Right ventricle myocardium inferior (tissue), 1 donor: ENCODE measurements around the gene ASXL1. TPM values are rescaled to one million over a fixed set of nuclear protein-coding genes. Genes with fewer than 3 reads are reported as not detected.

Experiments
- ATAC-seq: fragments of 200-7000 bp; cut with Tn5 transposase; one replicate; pipeline ENCODE4 v1.9.1; 2020; ENCODE audit warnings: mild to moderate bottlenecking, moderate library complexity
- DNase-seq: peaks from one replicate; pipeline ENCODE4 v3.0.0; 2021; ENCODE audit errors: missing footprints
- intact Hi-C: fragments of 100-400 bp; cut with DNase I; formaldehyde crosslinking; loops from one replicate; pipeline ENCODE4 v1.11.0; 2022
- total RNA-seq: library from RNA; stranded (reverse); fragmentation: NEBNext Ultra II Directional; extraction: Animal tissue kit (Norgen Biotek cat#: 25700); gene quantifications from one replicate; pipeline ENCODE4 v1.2.1, GENCODE V29; 2021
- donor health status: DM: no; HTN: yes; CAD: no; lungs with severe emphysema.

The ASXL1 gene
- total RNA-seq, 1 donor from 2014 or later = 23.1 TPM

DNA sequence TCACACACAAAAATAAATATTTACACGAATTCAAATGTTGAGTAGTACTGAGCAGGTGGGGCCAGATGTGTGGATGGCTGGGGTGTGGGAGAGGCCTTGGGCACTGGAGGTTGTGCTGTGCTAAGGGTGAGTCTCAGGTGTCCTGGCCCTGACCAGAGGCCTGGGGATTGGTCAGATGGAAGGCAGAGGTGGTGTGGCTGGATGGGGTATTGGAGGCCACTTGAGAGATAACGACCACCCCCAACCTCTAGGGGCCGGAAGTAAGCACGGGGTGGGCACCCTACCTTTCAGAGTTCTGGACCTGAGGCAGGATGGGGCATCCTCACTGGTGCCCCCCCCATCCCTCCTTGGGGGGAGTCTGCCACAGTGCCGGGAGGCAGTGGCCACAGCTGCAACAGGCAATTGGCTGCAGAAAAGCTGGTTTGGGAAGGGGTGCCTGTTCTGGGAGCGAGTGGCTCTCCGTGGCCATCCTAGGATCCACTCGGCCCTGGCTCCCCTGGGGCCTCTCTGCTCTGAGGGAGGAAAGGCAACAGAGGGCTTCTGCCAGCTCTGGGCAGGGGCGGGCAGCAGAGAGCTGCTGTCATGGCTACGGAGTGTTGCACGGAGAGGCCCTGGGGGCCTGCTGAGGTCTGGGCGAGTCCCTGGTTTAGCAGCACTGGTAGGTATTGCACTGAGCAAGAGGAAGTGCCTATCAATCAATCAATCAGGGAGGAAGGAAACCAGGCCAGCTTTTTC lies 87.6 kb downstream of the ASXL1 start:
- DNase-seq (no peak), ATAC-seq (no peak)
- intact Hi-C loops = no loop called here

DNA sequence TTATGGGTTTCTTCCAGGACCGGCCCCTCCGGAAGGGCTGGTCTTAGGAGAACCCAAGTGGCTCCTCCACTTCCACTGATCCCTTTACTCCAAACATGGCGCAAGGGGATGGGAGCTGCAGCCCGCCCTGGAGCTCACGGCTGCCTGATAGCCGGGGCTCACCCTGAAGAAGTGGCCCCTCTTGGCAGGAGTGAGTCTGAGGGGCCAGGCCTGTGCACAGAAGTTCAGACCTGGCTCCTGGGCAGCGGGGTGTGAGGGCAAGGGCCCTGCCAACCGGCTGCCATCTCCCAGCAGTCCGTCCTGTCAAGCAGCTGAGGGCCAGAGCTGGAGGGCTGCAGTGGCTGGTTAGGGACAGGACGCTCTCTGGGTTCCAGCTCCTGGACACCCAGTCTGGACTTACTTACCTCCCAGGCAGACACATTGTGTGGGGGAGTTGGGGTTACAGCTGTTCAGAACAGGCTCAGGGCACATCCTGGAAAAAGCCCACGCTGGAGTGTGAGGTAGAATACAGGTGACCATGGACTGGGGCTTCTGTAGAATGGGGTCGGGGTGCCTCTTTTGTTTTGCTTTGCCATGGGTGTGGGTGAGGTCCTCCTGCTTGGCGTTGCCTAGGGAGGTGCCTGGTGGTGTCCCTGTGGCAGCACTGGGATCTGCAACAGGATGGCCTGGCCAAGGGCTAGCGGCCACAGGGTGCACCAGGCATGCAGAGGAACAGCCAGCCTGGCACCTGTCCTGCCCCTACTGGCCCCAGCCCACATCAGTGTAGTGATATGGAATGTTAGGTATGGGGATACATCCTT lies 88.4 kb downstream of the ASXL1 start:
- DNase-seq (no peak), ATAC-seq (peak; percentile 17)
- intact Hi-C loops = no loop called here

DNA sequence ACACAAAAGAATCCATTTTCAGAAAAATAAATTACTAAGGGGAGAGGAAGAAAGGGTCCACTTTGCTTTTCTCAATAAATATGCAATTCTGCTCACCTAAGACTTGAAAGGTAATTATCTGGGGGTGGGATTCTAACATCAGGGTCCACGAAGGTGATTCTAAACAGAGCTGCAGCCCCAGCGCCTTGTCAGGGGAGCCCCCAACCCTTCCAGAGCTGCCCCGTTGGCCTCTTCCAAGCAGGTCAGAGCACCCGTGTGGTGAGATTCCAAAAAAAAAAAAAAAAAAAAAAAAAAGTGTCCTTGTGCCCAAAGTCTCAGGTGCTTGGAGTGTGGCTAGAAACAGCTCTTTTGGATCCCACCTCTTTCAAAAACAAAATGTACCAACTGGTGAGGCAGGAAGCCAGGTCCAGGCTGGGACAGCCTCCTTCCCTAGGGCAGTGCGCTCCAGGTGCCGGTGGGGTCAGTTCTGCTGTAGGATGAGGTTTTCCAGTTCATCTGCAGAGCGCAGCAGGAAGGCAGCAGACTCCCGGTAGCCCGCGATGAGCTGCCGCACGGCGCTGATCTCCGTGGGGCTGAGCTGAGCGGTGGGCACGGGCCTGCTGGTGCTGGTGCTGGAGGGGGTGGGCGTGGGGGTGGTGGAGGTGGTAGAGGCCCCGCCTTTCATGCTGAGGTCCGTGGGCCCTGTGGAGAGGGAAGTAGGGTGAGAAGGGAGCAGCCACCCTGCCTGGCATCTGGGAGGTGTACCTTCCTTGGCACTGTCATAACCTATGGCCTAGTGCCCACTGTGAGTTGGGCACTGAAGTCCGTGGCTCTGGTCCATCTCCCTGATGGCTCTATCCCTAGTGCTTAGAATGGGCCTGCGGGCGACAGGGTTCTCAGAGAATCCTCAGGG lies 89.3 kb downstream of the ASXL1 start:
- ATAC-seq (peak; percentile 34), DNase-seq (no peak)
- intact Hi-C loops = no loop called here

DNA sequence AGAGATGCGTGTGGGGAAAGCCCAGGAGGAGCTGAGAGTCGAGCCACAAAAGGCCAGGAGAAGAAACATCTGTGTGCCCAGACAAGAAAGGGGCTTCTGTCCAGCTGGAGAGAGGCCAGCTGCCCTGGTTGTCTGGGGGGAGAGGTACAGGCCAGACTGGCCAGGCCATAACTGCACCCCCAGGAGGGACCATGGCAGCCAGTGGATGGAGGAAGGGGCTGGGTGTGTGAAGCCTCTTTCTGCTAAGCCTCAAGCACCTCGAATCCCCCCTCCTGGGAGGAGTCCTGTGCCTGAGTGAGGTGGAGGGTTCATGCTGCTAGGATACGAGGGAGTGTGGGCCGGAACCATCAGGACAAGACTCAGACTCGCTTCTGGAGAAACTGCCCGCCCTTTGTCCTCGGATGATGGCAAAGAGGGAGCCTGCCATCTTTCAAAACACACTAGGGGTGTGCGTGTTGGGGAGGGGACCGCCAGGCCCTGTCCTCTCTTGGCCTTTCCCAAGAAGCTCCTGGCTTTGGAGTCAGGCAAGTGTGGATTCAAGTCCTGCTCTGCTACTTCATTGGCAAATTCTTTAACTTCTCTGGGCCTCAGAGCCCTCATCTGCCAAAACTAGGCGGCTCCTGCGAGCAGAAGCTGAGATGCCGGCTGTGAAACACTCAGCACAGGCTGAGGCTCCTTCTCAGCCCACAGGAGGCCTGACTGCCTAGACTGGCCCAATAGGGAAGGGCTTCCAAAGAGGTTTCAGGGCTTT lies 90.3 kb downstream of the ASXL1 start:
- DNase-seq (no peak), ATAC-seq (peak; percentile 31)
- intact Hi-C loops = no loop called here

DNA sequence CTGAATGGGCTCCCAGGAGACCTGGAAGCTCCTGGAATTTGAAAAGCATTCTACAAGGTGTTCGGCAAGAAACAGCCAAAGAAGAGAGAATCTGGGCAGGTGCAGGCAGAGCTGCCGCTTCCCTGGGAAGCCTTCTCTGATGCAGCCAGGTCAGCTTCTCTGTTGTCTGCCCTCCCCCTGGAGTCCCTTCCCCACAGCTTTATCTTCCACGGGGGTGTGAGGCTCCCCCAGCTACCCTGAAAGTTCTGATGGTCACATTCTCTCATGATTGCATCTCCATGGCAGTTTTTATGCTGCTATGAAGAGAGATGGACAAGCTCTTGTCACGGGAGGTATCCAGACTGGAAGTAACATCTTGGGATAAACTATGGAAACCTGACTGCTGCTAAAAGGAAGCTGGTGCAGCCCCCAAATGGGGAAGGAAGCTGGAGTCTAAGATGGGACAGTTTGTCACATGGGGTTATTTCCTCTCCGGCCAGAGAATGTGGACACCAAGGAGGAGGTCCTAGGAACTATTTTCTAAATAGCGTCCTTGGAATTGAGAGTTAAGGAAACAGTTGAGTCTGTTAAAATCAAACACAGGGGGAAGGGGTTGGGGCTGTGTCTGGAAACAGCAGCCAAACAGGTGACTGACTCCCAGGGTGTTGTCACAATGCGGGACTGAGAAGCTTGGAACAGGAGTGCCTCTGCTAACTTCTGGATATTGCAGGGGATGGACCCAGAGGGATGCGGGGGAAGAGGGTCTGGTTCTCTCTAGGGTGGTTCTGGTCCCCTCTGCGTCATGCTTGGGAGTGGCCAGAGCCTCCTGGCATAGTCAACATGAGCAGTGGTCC lies 91.1 kb downstream of the ASXL1 start:
- peak; percentile 20 for ATAC-seq
- no peak for DNase-seq
- intact Hi-C loops = no loop called here

DNA sequence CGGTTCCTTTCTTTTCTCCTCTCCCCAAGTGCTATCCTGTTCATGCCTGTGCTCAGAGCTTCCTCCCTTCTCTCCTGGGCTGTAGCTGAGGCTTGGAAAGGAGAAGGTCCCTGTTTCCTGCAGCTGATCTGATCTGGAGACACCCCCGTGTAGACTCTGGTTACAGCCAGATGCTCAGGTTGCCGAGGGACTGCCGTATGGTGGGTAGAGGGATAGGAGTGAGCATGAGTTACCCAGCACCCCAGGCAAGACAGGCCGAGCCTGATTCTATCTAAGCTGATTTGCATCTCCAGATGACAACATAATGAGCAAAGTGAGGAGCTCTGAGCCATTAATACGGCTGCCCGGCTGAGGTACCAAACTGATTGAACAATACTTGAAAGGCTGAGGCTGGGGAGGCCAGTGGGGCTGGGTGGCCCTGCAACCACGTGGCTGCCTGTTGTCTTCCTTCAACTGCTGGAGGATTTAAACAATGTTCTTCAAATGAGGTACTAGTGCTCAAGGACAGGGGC lies 91.8 kb downstream of the ASXL1 start:
- no peak for ATAC-seq
- intact Hi-C loops = no loop called here
- DNase-seq = no peak

DNA sequence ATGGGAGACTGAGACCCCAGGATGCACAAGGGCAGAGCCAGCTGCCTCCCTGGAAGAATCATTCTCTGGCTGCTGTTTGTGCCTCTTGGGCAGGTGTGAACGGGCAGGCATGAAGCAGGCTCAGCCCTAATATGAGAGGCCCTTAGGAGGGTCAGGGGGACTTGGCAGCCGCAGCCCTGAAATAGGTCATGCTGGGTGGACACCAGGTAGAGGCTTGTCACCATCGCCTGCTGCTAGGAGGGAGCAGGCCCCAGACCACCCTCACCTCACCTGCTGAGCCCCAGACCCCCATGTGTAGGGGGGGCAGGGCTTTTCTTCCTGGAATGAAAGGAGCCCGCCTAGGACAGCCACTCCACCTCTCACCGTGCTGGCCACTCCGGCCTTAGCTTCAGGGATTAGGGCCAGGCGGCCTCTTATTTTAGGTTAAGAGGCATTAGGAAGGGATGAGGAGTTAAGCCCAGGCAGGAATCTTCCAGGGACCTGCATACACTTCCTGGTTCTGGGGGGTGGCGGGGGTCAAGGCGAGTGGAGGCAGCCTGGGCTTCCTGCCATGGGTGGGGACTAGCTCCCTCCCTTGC lies 92.4 kb downstream of the ASXL1 start:
- no peak for DNase-seq
- intact Hi-C loops = no loop called here
- no peak for ATAC-seq

DNA sequence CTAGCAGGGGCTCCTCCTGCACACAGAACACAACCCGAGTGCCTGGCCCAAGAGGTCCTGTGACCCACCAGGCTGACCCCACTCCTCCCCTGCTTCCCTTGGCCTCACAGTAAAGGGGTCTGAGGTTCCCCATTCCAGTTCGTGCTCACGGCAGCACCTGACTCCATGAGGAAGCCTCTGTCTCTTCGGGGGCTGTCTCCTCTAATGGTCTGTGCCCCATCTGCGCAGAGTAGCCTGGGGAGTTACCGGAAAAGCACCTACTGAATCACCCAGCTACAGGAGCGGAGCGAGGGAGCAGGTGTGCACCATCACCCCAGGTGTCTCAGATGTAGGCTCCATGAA lies 93.2 kb downstream of the ASXL1 start:
- intact Hi-C loops = no loop called here
- DNase-seq = no peak
- ATAC-seq = no peak

DNA sequence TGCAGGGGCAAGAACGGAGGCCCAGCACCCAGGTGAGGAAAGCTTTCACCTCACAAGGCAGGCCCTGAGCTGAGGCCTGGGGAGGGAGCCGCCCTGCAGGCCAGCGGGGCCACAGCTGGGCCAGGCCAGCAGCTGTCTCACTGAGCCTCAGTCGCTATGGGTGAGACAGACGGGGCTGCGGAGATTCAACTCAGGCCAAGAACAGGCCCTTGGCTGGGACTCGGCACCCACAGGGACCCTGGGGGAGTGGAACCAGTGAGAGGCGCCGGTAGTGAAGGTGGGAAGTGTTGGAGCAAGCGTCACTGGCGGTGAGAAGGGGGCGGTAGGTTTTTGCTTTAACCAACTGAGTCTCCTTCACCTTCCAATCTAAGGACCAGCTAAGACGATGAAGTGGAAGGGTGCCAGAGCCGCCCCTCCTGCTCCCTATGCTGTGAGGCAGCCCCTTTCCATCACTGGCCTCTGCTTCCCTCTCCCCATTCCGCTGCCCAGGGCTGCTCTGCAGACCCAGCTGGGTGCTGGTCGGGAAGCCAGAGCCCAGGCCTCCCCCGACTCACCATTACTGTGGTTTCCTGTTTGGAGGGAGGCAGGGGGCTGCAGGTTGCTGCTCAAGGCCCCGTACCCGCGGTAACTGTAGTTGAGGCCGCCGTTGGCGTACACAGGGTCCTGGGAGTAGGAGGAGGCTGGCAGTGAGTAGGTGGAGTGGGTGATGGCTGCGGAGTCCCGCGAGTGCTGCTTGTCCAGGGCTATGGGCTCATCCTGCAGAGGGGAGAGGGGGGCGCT lies 93.7 kb downstream of the ASXL1 start:
- no peak for DNase-seq
- ATAC-seq = no peak
- intact Hi-C loops = no loop called here

DNA sequence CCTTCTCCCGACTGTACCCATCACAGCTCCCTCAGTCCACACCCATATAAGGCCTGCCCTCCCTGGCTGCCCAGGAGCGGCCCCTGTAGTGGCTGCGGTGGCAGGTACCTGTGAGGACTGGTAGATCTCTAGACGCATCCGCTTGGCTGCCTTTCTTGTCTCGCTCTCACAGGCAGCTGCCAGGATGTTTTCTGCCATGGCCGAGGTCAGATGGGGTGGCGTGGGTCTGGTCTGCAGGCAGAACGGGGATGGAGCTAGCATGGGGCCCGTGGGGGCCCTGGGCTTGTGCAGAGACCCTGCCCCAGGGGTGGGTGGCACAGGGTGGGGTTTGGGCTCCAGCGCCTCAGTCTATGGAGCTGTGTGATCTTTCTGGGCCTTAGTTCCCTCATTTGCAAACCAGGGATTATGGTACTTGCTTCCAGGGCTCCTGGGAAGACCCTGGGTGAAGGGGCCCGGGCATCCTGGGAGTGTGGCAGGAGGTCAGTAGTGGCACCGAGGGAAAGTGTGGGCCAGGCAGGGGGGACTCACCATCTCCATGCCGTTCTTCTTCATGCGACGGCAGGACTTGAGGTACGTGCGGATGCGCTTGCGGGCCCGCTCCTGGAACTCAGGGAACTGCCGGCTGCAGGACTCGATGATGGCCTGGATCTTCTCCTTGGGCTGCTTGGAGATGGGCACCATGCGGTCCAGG lies 94.8 kb downstream of the ASXL1 start:
- intact Hi-C loops = no loop called here
- DNase-seq = no peak
- no peak for ATAC-seq

DNA sequence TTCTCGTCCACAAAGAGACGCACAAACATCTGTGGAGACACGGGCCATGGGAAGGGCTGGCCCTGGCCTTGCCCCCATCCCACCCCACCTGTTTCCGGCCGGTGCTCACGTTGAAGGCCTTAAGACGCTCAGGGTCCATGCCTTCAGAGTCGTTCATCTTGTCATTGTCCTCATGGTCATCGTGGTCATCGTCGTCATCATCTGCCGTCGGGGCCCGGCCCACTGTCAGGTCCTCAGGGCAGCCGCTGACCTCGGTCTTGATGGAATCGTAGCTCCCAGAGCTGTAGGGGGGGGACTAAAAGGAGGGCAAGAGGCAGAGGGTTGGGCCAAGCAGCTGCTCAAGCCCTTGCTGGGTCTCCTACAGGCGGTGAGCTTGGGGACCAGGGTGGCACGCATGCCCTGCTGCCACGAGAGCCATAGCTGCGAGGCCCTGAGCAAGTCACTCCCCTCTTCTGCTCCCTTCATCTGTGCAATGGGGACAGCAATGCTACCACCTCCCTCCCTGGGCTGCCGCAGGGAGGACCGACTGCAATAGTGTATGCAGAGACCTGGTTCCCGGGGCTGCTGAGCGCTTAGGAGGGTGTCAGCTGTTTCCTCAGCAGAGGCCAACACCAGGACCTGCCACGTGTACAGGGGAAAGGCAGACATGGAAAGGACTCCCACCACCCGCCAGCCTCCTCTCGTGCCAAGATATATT lies 95.5 kb downstream of the ASXL1 start:
- intact Hi-C loops = no loop called here
- no peak for DNase-seq

DNA sequence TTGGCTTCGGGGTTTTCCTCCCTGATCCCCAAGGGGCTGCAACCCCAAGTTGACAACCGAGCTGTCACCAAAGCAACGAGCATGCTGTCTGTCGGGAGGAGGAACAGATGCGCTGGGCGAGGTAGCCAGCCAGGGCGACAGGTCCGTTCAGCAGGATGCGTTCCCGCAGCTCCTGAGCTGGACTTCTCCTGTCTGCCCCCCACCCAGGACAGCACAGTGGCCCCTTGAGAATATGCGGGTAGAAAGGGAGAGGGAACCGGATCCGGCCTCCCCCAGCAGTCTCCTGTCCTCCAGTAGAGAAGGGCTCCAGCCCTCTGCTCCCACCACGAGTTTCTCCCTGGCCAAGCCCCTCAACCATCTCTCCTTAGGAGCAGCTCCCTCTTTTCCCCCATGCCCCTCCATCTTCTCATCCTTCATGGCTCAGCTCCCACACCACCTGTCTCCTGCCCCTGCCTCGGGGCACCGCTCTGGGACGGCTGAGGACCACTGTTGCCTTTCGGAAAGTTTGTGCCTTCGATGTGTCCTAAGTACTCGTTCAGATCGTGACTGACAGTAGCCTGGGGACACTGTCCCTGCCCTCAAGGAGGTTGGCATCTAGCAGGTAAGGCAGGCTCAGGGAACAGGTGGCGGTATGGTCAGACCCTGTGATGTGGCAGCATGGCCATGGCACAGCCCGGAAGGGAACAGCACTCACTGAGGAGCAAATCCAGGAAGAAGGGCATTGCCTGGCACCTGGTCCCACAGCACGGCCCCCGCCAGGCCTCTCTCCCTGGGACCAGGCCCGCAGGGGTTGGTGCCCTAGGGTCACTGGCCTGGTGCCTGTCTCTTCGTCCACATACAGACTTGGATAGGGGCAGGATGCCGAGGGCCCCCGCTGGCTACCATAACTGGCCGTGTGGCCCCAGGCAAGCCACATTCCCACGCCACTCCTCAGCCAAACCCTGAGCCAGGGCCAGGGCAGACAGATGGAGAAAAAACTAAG lies 96.3 kb downstream of the ASXL1 start:
- ATAC-seq (no peak), DNase-seq (no peak)
- intact Hi-C loops = no loop called here

More for the DNA sequence above, 95.5 kb downstream of the ASXL1 start:
- ATAC-seq = no peak

DNA sequence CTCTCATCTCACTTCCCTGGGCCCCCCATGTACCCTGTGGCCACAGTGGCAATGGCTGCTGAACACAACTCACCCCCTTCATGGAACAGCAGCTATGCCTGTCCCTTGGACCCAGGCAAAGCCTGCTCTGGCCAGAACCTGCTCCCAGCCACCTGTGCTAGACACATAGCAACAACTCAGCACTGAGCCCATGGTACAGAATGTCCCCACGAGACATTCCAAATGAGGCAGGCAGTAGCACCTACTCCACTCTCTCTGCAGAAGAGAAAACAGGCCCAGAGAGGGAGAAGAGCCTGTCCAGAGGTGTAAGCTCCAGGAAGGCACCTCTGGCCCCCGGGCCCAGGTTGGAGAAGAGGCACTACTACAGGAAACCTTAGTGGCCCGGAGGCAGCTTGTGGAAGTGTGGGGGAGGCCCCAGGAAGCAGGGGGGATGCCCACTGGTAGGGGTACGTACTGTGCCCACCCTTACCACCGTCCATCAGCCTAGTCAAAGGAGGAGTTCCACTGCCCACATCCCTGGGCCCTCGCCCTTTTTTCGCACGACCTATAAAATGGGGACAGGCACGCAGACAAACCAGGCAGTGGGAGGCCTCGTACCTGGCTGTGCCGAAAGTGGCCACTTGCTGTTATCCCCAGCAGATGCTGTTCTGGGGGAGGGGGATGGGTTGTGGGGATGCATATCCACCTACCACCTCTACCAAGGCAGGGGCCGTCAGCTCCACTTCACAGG lies 97.2 kb downstream of the ASXL1 start:
- intact Hi-C loops = no loop called here
- ATAC-seq = no peak
- no peak for DNase-seq
